HEK293T (cell line): ENCODE data around the gene LSP1.

Experiments
- ARNT ChIP-seq: fragments of 450-650 bp; IDR thresholded peaks from 2 replicates; pipeline ENCODE4 v1.6.1; 2017; ENCODE audit warnings: mild to moderate bottlenecking
- FOXK2 ChIP-seq: fragments of 450-650 bp; IDR thresholded peaks from 2 replicates; pipeline ENCODE4 v1.6.1; 2016; ENCODE audit warnings: mild to moderate bottlenecking
- NFRKB ChIP-seq: fragments of 450-650 bp; IDR thresholded peaks from 2 replicates; pipeline ENCODE4 v1.6.1; 2016; ENCODE audit warnings: mild to moderate bottlenecking, moderate library complexity
- SP1 ChIP-seq: fragments of 450-650 bp; IDR thresholded peaks from 2 replicates; pipeline ENCODE4 v1.6.1; 2017
- SUZ12 ChIP-seq: fragments of 450-650 bp; IDR thresholded peaks from 2 replicates; pipeline ENCODE4 v1.6.1; 2016; ENCODE audit warnings: mild to moderate bottlenecking
- ZNF384 ChIP-seq: fragments of 450-650 bp; IDR thresholded peaks from 2 replicates; pipeline ENCODE4 v1.6.1; 2016

DNA sequence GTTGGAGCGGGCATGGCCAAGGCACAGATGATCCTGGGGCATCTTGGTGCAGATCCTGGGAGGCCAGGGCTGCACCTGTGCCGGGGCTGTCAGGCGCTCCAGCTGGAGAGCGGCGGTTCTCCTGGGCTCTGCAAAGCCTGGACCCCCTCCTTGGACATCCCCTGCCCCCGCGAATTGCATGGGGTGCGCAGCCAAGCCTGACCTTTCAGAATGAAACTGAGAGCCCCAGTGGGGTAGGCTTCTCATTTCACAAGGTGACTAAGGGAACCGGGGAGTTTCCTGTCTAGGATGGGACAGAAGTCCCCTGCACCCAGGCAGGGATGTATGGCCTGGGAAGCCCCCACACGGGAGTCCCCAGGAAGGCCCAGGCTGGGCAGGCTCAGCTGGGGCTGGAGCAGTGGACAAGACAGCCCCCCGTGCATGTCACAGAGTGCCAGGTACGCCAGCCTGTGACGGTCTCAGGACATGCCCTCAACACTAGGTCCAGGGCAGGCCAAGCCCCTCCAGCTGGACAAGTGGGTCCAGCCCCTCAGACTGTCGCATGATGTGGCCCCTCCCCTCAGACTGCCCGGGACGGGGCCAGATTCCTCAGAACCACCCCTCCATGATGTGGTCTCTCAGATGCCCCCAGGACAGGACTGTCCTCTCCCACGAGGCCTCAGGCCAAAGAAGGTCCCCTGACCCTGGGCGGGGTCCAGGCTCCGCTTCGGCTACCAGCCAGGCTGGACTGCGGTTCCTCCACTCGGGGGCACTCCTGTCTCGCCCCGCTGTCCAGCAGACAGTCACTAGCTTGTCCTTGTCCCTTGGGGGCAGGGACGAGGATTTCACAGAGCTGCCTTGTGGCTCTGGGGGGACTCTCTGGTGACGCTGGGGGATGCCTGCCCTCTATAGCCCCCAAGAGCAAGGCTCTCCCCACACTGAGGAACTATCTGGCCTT is 2.3 kb downstream of the LSP1 start:
- TF ChIP-seq ZNF384 (no peak), SP1 (no peak), NFRKB (no peak), SUZ12 (no peak), FOXK2 (no peak), ARNT (no peak)
